Placental pericyte (primary cell): ENCODE results near the gene CAT. TPM values are rescaled to one million over a fixed set of nuclear protein-coding genes. Genes with fewer than 3 reads are reported as not detected.

Experiments used
- small RNA-seq: library from RNA; depleted of rRNA; stranded (forward); fragments of <200 nt; gene quantifications from one replicate; pipeline ENCODE3, GENCODE V24; 2012; ENCODE audit warnings: low replicate concordance
- total RNA-seq: library from RNA; depleted of rRNA; stranded (reverse); fragments of >200 nt; gene quantifications from 2 replicates; pipeline ENCODE4 v1.2.3, GENCODE V29; 2012

CAT gene
- total RNA-seq: 20.1 and 40.9 TPM in 2 replicates

GRCh38 chr11:34438529-34439507 lies at the start of gene CAT:
CAT (plus strand) TSS chr11:34438934; CDS start chr11:34439014, 80 bp downstream.

GRCh38 chr11:34513682-34514449 lies 75.1 kb downstream of the CAT start, which contains the start of gene ELF5:
ELF5 (minus strand) TSS chr11:34513794; CDS start chr11:34505749, 8,045 bp downstream.

Small RNA genes within 50 kb of the gene (small RNA-seq; reads per million reads assigned to genes)
- not detected for gene AL035079.1

Other genes with a start within 250 kb of the CAT start
- 12.5 and 15.2 TPM in 2 replicates for gene ABTB2, start 80.9 kb upstream of the CAT start, total RNA-seq
- gene ELF5, start 74.9 kb downstream of the CAT start, total RNA-seq: not detected in 2 replicates
- 0.29 and 2.8 TPM in 2 replicates for gene EHF, start 182.2 kb downstream of the CAT start, total RNA-seq